Erythroblast (primary cell): ENCODE measurements around the gene SEPTIN2.

Source experiments
- GATA1 ChIP-seq: IDR thresholded peaks from 2 replicates; pipeline ENCODE4 v1.6.1; 2011; ENCODE audit warnings: low read depth, mild to moderate bottlenecking, control low read depth, low read length, moderate library complexity
- POLR2A ChIP-seq: IDR thresholded peaks from 2 replicates; pipeline ENCODE4 v1.6.1; 2011; ENCODE audit warnings: mild to moderate bottlenecking, low read length

DNA sequence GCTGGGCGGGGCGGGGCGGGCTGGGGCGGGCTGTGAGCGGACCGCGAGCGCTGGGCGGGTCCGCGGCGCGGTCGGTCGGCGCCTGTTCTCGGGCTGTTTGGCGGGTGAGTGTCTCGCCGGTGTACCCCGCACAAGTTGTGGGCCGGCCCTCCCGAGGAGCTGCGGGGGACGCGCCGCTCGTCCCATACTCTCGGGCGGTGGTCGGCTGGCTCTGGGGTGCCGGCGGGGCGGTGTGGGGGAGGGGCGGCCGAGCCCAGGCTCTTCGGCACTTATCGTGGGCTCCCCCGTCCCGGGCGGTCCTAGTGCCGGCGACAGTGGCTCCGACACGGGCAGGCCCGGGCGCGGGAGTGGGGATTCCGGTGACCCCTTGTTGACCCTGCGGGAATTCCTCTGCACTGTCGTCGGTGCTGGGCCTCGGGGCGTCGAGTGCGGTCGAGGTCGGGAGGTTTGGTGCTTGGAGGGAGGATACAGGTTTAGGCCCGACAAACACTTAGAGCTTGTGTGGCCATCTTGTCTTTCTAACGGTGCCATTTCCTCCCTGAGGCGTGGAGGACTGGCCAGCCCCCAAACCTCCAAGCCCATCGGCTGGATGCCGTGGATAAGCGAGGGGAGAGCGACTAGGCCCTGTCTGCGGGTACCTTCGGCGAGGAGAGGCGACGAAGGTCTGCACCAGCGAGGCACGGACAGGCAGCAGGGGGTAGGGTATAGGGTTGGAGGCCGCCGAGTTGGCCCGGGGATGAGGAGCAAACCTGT lies at the start of gene SEPTIN2:
- TF ChIP-seq POLR2A (no peak), GATA1 (no peak)
